SK-N-SH treated with all-trans-retinoic acid at 6 μM for 48 hours (cell line): ENCODE results near the gene SFT2D1.

Source experiments
- ATAC-seq: fragments of 200-7000 bp; cut with Tn5 transposase; 3 replicates; pipeline ENCODE4 v1.9.1; 2020; ENCODE audit warnings: mild to moderate bottlenecking, moderate library complexity
- ARNTL ChIP-seq: fragments of 450-650 bp; formaldehyde crosslinking; IDR thresholded peaks from 2 replicates; pipeline ENCODE4 v1.5.0; 2020; ENCODE audit warnings: low read depth, mild to moderate bottlenecking, moderate library complexity, borderline replicate concordance
- BACH2 ChIP-seq: fragments of 250-450 bp; sonication (Bioruptor Pico); IDR thresholded peaks from 2 replicates; pipeline ENCODE4 v1.9.0; 2021; ENCODE audit warnings: mild to moderate bottlenecking, borderline replicate concordance
- CREB5 ChIP-seq: fragments of 250-450 bp; sonication (Bioruptor Pico); IDR thresholded peaks from 2 replicates; pipeline ENCODE4 v1.5.1; 2020; ENCODE audit warnings: low read depth, mild to moderate bottlenecking, moderate library complexity
- CSDC2 ChIP-seq: fragments of 250-450 bp; sonication (Bioruptor Pico); IDR thresholded peaks from 2 replicates; pipeline ENCODE4 v1.5.0; 2020; ENCODE audit warnings: mild to moderate bottlenecking, moderate library complexity
- CSRNP3 ChIP-seq: fragments of 250-450 bp; sonication (Bioruptor Pico); IDR thresholded peaks from 2 replicates; pipeline ENCODE4 v1.5.1; 2021; ENCODE audit warnings: mild to moderate bottlenecking, moderate library complexity
- ESRRG ChIP-seq: fragments of 250-450 bp; sonication (Bioruptor Pico); IDR thresholded peaks from 2 replicates; pipeline ENCODE4 v1.6.1; 2021; ENCODE audit warnings: mild to moderate bottlenecking
- GLIS3 ChIP-seq: fragments of 250-450 bp; sonication (Bioruptor Pico); IDR thresholded peaks from 2 replicates; pipeline ENCODE4 v1.5.0; 2020; ENCODE audit warnings: mild to moderate bottlenecking, moderate library complexity
- ISL1 ChIP-seq: fragments of 250-450 bp; sonication (Bioruptor Pico); IDR thresholded peaks from 2 replicates; pipeline ENCODE4 v2.1.2; 2022; ENCODE audit warnings: mild to moderate bottlenecking, moderate library complexity
- POU6F1 ChIP-seq: fragments of 250-450 bp; sonication (Bioruptor Pico); IDR thresholded peaks from 2 replicates; pipeline ENCODE4 v1.8.0; 2021; ENCODE audit warnings: low read depth, mild to moderate bottlenecking, moderate library complexity, borderline replicate concordance
- PPARA ChIP-seq: fragments of 250-450 bp; sonication (Bioruptor Pico); IDR thresholded peaks from 2 replicates; pipeline ENCODE4 v1.5.0; 2020; ENCODE audit warnings: mild to moderate bottlenecking, borderline replicate concordance
- RARB ChIP-seq: fragments of 250-450 bp; sonication (Bioruptor Pico); IDR thresholded peaks from 2 replicates; pipeline ENCODE4 v1.8.0; 2021; ENCODE audit warnings: mild to moderate bottlenecking, moderate library complexity
- SNAI2 ChIP-seq: fragments of 250-450 bp; sonication (Bioruptor Pico); IDR thresholded peaks from 2 replicates; pipeline ENCODE4 v1.5.0; 2020; ENCODE audit warnings: mild to moderate bottlenecking, moderate library complexity
- TCF4 ChIP-seq: fragments of 250-450 bp; sonication (Bioruptor Pico); IDR thresholded peaks from 2 replicates; pipeline ENCODE4 v1.8.0; 2021; ENCODE audit warnings: mild to moderate bottlenecking, moderate library complexity, borderline replicate concordance
- TOX ChIP-seq: fragments of 250-450 bp; sonication (Bioruptor Pico); IDR thresholded peaks from 2 replicates; pipeline ENCODE4 v1.8.0; 2021; ENCODE audit warnings: mild to moderate bottlenecking, moderate library complexity, borderline replicate concordance
- TSHZ2 ChIP-seq: fragments of 250-450 bp; sonication (Bioruptor Pico); IDR thresholded peaks from 2 replicates; pipeline ENCODE4 v1.5.0; 2020; ENCODE audit warnings: mild to moderate bottlenecking, moderate library complexity
- ZC3H10 ChIP-seq: fragments of 250-450 bp; sonication (Bioruptor Pico); IDR thresholded peaks from 2 replicates; pipeline ENCODE4 v1.5.1; 2021; ENCODE audit warnings: mild to moderate bottlenecking, moderate library complexity
- ZFP3 ChIP-seq: fragments of 250-450 bp; sonication (Bioruptor Pico); IDR thresholded peaks from 2 replicates; pipeline ENCODE4 v1.5.0; 2020; ENCODE audit warnings: mild to moderate bottlenecking, moderate library complexity
- ZNF70 ChIP-seq: fragments of 450-650 bp; formaldehyde crosslinking; IDR thresholded peaks from 2 replicates; pipeline ENCODE4 v1.5.0; 2020; ENCODE audit warnings: mild to moderate bottlenecking, moderate library complexity
- ZNF8 ChIP-seq: fragments of 450-650 bp; formaldehyde crosslinking; IDR thresholded peaks from 2 replicates; pipeline ENCODE4 v1.5.0; 2020; ENCODE audit warnings: mild to moderate bottlenecking, moderate library complexity
- TF ChIP-seq, protein P1 (sequence below): fragments of 250-450 bp; sonication (Bioruptor Pico); IDR thresholded peaks from 2 replicates; pipeline ENCODE4 v1.8.0; 2020; ENCODE audit warnings: mild to moderate bottlenecking, moderate library complexity, borderline replicate concordance

The SFT2D1 gene

GRCh38 chr6:166300357-166300987, 41.9 kb downstream of the SFT2D1 start:
- TF ChIP-seq ARNTL (no peak), CREB5 (no peak), RARB (CRISPR knock-in tag) (no peak), TOX (CRISPR knock-in tag) (no peak), SNAI2 (CRISPR knock-in tag) (no peak), ZFP3 (no peak), PPARA (CRISPR knock-in tag) (no peak), BACH2 (CRISPR knock-in tag) (no peak), ZNF8 (CRISPR knock-in tag) (no peak), POU6F1 (CRISPR knock-in tag) (no peak), GLIS3 (CRISPR knock-in tag) (no peak), ESRRG (CRISPR knock-in tag) (no peak), TSHZ2 (CRISPR knock-in tag) (no peak), ISL1 (CRISPR knock-in tag) (no peak), ZNF70 (CRISPR knock-in tag) (no peak), CSDC2 (CRISPR knock-in tag) (no peak), ZC3H10 (CRISPR knock-in tag) (no peak), TCF4 (CRISPR knock-in tag) (no peak)
- TF ChIP-seq, protein P1, sequence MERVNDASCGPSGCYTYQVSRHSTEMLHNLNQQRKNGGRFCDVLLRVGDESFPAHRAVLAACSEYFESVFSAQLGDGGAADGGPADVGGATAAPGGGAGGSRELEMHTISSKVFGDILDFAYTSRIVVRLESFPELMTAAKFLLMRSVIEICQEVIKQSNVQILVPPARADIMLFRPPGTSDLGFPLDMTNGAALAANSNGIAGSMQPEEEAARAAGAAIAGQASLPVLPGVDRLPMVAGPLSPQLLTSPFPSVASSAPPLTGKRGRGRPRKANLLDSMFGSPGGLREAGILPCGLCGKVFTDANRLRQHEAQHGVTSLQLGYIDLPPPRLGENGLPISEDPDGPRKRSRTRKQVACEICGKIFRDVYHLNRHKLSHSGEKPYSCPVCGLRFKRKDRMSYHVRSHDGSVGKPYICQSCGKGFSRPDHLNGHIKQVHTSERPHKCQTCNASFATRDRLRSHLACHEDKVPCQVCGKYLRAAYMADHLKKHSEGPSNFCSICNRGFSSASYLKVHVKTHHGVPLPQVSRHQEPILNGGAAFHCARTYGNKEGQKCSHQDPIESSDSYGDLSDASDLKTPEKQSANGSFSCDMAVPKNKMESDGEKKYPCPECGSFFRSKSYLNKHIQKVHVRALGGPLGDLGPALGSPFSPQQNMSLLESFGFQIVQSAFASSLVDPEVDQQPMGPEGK (CRISPR knock-in tag) = no peak
- ATAC-seq = no peak

- no peak for ATAC-seq
- TF ChIP-seq CSDC2 (CRISPR knock-in tag) = no peak
- no peak for TF ChIP-seq SNAI2 (CRISPR knock-in tag)
- TF ChIP-seq POU6F1 (CRISPR knock-in tag) = no peak
- no peak for TF ChIP-seq CREB5
- TF ChIP-seq CSRNP3 = no peak
- no peak for TF ChIP-seq ZC3H10 (CRISPR knock-in tag)
- TF ChIP-seq, protein P1 (CRISPR knock-in tag) = no peak
Measured at GRCh38 chr6:166297606-166298005, 44.7 kb downstream of the SFT2D1 start.
